GM11168 (cell line): ENCODE data around the gene CAP2.

Experiments used
- in situ Hi-C: fragments of 300-500 bp; cut with MboI; formaldehyde crosslinking; loops from one replicate; pipeline ENCODE4 v1.12.0; 2022; ENCODE audit warnings: low sequenced_read_pairs; ENCODE audit not compliant: unreplicated experiment

The CAP2 gene

DNA sequence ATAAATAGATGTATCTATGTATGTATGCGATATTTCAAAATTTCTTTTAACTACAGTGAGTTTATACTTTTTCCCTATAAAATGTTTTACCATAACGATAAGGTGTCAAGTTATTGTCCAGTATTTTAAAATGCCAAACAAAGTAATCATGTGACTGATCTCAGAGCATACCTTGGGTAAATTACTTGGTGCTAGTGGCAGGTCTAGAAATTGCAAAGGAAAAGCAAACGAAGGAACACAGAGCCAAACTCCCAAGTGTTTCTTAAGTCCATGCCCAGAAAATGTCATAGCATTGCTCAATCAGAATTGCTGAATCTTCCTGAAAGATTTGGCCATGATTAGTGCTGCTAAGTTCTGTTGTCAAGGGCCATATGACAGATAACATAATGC lies 77.5 kb downstream of the CAP2 start:
- in situ Hi-C loops, result no loop called here

GRCh38 chr6:17472653-17473183 lies 79.3 kb downstream of the CAP2 start:
- in situ Hi-C loops, result no loop called here

DNA sequence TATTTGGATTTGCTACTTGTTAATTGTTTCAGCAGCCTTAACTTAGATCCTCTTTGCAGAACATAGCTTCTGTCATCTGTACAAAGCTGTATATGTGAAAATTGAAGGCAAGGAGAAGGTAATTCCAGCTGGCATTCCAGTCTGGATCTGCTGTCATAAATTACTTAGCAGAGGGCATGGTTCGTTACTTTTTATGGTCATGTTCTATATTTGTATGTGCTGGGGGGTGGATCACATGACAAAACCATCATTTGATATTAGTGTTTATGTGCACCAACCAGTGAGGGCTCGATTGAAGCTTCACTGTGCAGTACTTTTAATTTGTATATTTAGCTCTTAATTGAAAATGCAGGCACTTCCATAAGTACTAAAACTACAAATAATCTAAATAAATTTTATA lies 80.2 kb downstream of the CAP2 start:
- in situ Hi-C loops, result no loop called here

GRCh38 chr6:17474289-17474688 lies 80.9 kb downstream of the CAP2 start:
- in situ Hi-C loops, result no loop called here

DNA sequence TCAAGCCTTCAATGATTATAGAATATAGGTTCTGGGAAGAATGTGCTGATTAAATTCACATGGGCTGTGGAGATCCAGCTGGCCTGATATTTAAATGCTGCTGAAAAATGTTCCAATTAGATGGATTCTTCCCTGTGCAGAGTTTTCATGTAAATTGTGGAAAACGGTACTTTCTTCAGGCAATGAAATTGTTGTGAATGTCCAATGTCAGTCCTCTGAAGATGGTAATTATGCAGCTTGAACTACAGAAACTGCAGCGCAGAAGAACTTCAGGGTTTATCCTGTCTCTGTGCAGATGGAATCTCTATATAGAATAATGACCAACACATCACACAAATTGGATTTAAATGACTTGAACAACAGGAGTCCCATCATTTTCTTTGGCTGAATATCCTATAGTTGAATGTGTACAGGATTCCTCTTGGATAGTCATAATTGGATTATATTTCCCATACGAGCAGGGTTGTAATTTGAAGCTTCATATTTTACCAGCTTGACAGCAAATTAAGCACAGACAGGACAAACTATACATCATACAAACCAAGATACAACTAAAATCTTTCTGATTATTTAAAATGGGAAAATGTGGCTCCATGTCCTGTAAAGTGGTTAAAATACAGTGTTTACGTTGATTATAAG lies 82.3 kb downstream of the CAP2 start:
- in situ Hi-C loops, result no loop called here

DNA sequence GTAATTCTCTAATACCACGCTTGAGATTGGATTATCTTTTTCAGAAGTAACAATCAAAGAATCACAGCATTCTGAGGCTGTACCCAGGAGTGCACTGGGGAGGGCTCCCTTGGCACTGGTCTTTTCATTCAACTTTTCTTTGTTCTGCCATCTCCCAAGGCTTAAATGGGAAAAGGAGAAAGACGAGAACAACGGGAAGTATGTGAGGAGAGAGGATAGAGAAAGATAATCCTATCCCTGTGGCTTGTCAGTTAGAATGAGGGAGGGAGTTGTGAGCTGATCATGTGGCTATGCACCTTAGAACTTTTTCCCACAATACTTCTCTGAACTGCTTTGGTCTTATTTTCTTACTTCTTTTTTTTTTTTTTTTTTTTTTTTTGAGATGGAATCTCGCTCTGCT lies 83.1 kb downstream of the CAP2 start:
- in situ Hi-C loops, result no loop called here

GRCh38 chr6:17477356-17477755 lies 84.0 kb downstream of the CAP2 start:
- in situ Hi-C loops, result no loop called here

DNA sequence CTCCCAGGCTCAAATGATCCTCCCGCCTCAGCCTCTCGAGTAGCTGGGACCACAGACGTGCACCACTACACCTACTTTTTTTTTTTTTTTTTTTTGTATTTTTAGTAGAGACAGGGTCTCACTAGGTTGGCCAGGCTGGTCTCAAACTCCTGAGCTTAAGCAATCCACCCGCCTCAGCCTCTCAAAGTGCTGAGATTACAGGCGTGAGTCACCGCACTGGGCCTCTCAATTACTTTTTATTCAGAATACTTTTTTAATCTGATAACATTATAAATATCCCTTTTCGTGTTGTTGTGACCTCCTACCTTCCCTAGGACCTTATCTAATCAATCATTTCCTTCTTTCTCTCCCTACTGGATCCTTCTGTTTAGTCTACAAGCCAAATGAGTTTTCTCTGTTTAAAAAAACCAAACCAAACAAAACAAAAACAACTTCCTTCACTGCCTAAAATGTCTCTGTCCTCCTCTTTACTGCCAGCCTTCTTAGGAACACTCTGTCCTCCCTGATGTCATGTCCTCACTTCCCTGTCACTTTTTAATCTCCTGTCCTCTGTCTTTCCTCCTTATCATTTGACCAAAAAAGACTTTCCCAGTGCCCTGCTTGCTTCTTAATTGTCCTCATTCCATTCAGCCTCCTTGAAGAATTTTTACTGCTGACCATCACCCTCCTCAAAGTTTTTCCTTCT lies 85.0 kb downstream of the CAP2 start:
- in situ Hi-C loops, result no loop called here

- in situ Hi-C loops, result no loop called here
Observed at GRCh38 chr6:17478946-17479345, 85.6 kb downstream of the CAP2 start.

GRCh38 chr6:17480476-17480875 lies 87.1 kb downstream of the CAP2 start:
- in situ Hi-C loops, result no loop called here

DNA sequence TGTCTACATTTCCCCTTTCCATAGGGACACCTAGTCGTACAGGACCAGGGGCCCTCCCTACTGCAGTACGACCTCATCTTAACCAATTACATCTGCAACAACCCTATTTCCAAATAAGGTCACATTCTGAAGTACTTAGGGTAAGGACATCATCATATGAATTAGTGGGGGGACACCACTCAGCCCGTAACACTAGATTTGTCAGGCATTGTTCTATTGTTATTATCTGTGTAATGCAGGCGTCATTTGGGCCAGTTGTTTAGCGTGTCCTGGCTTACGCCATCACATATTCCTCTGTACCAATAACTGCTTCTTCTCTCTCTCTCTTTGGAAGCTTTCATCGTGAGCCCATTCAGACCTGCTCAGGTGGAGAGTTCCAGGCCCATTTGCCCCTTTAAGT lies 89.3 kb downstream of the CAP2 start:
- in situ Hi-C loops, result no loop called here

DNA sequence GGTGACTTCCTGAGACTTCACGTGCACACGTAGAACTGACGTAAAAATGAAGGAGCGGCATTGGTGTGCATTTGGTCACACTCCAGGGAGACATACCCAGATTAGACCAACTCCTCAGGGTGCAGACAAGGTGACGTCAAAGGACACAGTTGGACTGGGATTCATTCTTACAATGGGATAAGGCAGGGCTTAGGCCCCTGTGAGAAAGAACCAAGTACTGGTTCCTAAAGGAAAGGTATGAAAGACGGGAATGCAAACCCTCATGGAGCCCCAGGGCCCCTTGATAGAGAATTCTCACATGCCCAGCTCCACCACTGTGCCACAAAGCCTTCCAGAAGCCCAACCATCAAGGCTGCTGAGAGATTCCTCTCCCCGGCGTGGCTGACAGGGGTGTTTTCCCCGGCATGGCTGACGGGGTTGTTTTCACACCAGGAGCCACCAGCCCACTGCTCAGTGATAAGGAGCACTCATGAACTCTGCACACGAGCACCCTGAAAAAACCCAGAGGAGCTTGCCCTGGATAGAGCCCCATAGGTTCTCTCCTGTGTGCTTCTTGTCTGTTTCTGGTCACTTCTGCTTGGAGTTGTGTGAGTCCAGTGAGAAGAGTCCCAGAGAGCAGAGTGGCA lies 90.1 kb downstream of the CAP2 start:
- in situ Hi-C loops, result no loop called here

- in situ Hi-C loops, result no loop called here
Observed at GRCh38 chr6:17484201-17484849, 90.9 kb downstream of the CAP2 start.

DNA sequence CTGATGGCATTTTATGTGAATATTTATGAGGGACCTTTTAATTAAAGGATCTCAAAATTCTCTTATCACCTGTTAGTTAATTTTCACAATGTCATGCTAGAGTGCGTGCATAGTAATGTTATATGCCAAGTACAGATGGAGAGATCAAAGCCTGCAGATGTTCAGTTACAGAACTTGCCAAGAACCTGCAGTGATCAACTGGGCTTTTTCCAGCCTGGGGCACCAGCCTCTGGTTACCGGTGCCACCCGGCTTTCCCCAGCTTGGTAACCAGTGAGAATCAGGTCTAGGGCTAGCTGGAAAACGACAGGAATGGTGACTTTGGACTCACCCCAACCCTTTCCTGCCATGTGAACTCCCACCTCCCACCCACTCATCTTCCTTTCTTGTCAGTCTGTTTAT lies 91.8 kb downstream of the CAP2 start:
- in situ Hi-C loops, result no loop called here

DNA sequence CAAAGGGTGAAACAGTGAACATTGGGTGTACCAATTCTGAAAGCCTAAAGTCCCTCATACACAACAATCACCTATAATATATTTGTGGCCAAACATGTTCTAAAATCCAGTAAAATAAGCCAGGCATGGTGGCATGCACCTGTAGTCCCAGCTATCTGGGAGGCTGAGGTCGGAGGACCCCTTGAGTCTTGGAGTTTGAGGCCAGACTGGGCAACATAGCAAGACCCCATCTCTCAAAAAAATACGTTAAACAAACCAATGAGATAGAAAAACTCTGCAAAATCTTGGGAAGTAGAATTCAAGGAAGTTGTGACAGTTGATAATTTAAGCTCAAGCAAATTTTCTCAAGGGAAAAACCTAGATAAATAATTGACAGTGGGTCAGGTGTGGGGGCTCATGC lies 92.6 kb downstream of the CAP2 start:
- in situ Hi-C loops, result no loop called here

- in situ Hi-C loops, result no loop called here
Observed at GRCh38 chr6:17486680-17487079, 93.3 kb downstream of the CAP2 start.

GRCh38 chr6:17490724-17491123 lies 97.3 kb downstream of the CAP2 start:
- in situ Hi-C loops, result no loop called here

DNA sequence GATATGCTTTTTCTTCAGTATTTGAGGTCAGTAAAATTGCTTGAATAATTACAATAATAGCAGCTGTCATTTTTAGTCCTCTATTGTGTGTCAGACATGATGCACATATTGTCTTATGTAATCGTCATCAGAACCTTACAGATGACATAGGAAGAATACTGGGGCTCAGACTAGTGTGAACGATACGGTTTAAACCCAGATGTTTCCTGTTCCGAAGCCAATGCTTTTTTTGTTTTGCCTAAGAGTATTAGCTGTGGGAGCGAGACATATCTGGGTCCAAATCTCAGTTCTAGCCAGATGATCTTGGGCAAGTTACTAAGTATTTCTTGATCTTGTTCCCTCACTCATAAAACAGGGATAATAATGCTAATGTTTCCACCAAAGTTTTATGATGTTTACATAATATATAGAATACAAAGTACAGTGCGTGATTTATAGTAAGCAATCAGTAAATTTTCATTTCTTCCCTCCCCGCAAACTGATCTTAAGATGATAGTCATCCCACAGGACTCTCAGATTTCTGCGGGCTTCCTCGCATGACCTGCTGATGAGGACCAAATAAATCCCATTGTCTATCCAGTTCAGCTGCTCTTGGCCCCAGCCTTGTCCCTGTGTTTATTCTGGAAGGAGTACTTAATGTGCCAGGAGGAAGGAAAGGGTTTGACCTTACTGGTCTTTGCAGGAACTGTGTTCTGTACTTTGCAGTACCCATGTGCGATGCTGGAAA lies 98.2 kb downstream of the CAP2 start:
- in situ Hi-C loops, result no loop called here

DNA sequence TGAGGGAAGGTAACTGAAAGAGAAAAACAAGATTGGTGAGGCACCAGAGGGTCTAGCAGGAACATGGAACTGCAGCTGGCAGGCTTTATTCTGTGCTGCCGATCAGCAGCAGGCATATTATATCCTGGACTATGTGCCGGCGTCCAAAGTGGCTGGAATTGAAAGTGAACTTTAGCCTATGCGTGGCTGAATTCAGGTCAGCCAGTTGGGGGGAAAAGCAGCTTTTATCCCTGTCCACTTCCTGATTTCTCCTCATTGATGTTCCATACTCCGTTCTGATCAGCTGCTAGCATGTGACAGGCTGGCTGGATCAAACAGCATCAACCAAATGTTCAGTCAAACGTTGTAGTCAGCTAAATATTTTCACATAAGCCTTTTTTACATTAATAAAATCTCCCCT lies 99.0 kb downstream of the CAP2 start:
- in situ Hi-C loops, result no loop called here

- in situ Hi-C loops, result no loop called here
Observed at GRCh38 chr6:17493286-17493685, 99.9 kb downstream of the CAP2 start.
